Uterus (tissue), 2 donors: Measurements from ENCODE around the gene IFNA6.

ENCODE experiments used
- POLR2A ChIP-seq, 2 donors: fragments of 450-650 bp; IDR thresholded peaks; one replicate each; pipeline ENCODE4 v1.6.1; 2016; ENCODE audit warnings: antibody characterized with exemption in 2 of 2, mild to moderate bottlenecking in 1 of 2, moderate library complexity in 1 of 2
- TF ChIP-seq, protein P1 (sequence below), 4 experiments: fragments of 200-600 bp in 2 of 4; fragments of 450-650 bp in 2 of 4; sonication (generic) in 2 of 4; IDR thresholded peaks; one replicate each; pipeline ENCODE4 v1.5.1; 2016 to 2019; ENCODE audit warnings: antibody characterized with exemption in 4 of 4, mild to moderate bottlenecking in 2 of 4, moderate library complexity in 1 of 4

DNA sequence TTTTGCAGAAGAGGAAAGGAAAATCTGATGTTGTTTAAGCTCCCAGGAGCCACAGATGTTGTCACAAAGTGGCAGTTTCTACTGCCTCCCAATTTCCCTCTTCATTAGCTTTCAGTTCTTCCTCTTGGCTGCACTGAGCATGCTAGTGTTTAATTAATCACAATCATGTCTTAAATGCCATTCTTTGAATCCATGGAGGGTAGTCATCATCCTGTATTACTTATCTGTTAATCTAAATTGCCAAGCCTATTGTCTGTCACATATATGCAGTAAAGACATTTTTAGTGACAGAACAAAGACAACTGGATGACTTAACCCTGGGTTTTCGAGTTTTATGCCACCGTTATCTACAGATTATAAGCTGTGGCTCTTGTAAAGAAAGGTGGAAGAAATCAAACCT lies 30.2 kb downstream of the IFNA6 start:
- no peak for TF ChIP-seq POLR2A (IDR thresholded peaks at IDR 0.05)
- TF ChIP-seq, protein P1, sequence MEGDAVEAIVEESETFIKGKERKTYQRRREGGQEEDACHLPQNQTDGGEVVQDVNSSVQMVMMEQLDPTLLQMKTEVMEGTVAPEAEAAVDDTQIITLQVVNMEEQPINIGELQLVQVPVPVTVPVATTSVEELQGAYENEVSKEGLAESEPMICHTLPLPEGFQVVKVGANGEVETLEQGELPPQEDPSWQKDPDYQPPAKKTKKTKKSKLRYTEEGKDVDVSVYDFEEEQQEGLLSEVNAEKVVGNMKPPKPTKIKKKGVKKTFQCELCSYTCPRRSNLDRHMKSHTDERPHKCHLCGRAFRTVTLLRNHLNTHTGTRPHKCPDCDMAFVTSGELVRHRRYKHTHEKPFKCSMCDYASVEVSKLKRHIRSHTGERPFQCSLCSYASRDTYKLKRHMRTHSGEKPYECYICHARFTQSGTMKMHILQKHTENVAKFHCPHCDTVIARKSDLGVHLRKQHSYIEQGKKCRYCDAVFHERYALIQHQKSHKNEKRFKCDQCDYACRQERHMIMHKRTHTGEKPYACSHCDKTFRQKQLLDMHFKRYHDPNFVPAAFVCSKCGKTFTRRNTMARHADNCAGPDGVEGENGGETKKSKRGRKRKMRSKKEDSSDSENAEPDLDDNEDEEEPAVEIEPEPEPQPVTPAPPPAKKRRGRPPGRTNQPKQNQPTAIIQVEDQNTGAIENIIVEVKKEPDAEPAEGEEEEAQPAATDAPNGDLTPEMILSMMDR (IDR thresholded peaks at IDR 0.05) = no peak
